ENCODE data around the gene CPAMD8.

The CPAMD8 gene

GRCh38 chr19:16978839-16979802 lies 47.5 kb downstream of the CPAMD8 start:
- ATAC-seq (ENCODE audit: low read depth) (no peak), DNase-seq (ENCODE audit: low spot score) (no peak)
- no peaks in the 10 kb centered on the region for H3K36me3 ChIP-seq (ENCODE audit: low read depth)
- H3K9me3 ChIP-seq (ENCODE audit: severe bottlenecking): no peaks in the 10 kb centered on the region
- no peak overlapping the region for H3K4me3 ChIP-seq (ENCODE audit: severe bottlenecking)
- H3K27me3 ChIP-seq (ENCODE audit: insufficient read depth, poor library complexity, severe bottlenecking): no peaks in the 10 kb centered on the region
- no peak overlapping the region for H3K27ac ChIP-seq (ENCODE audit: poor library complexity, severe bottlenecking)
- no peaks in the 10 kb centered on the region for H3K4me1 ChIP-seq (ENCODE audit: insufficient read depth, poor library complexity, severe bottlenecking)
- no peak for TF ChIP-seq CTCF (IDR thresholded peaks at IDR 0.05; ENCODE audit: poor library complexity, severe bottlenecking)

GRCh38 chr19:16978156-16978555 lies 48.5 kb downstream of the CPAMD8 start:
- Histone ChIP-seq H3K27ac (ENCODE audit: poor library complexity, severe bottlenecking) (no peak overlapping the region), H3K4me1 (ENCODE audit: insufficient read depth, poor library complexity, severe bottlenecking) (no peaks in the 10 kb centered on the region), H3K9me3 (ENCODE audit: severe bottlenecking) (no peaks in the 10 kb centered on the region), H3K4me3 (ENCODE audit: severe bottlenecking) (no peak overlapping the region), H3K36me3 (ENCODE audit: low read depth) (no peaks in the 10 kb centered on the region), H3K27me3 (ENCODE audit: insufficient read depth, poor library complexity, severe bottlenecking) (no peaks in the 10 kb centered on the region)
- DNase-seq (ENCODE audit: low spot score): no peak
- TF ChIP-seq CTCF (IDR thresholded peaks at IDR 0.05; ENCODE audit: poor library complexity, severe bottlenecking): no peak
- ATAC-seq (ENCODE audit: low read depth): no peak

GRCh38 chr19:16977306-16977705 lies 49.3 kb downstream of the CPAMD8 start:
- DNase-seq (ENCODE audit: low spot score) (no peak), ATAC-seq (ENCODE audit: low read depth) (no peak)
- H3K9me3 ChIP-seq (ENCODE audit: severe bottlenecking): no peaks in the 10 kb centered on the region
- no peak overlapping the region for H3K27ac ChIP-seq (ENCODE audit: poor library complexity, severe bottlenecking)
- H3K36me3 ChIP-seq (ENCODE audit: low read depth): no peaks in the 10 kb centered on the region
- no peaks in the 10 kb centered on the region for H3K4me1 ChIP-seq (ENCODE audit: insufficient read depth, poor library complexity, severe bottlenecking)
- TF ChIP-seq CTCF (IDR thresholded peaks at IDR 0.05; ENCODE audit: poor library complexity, severe bottlenecking): no peak
- no peaks in the 10 kb centered on the region for H3K27me3 ChIP-seq (ENCODE audit: insufficient read depth, poor library complexity, severe bottlenecking)
- no peak overlapping the region for H3K4me3 ChIP-seq (ENCODE audit: severe bottlenecking)

- Histone ChIP-seq H3K36me3 (ENCODE audit: low read depth) (no peaks in the 10 kb centered on the region), H3K27me3 (ENCODE audit: insufficient read depth, poor library complexity, severe bottlenecking) (no peaks in the 10 kb centered on the region)
- no peak for DNase-seq (ENCODE audit: low spot score)
Observed at GRCh38 chr19:16976446-16976845, 50.2 kb downstream of the CPAMD8 start.

More at GRCh38 chr19:16976446-16976845, 50.2 kb downstream of the CPAMD8 start:
- no peak for TF ChIP-seq CTCF (IDR thresholded peaks at IDR 0.05; ENCODE audit: poor library complexity, severe bottlenecking)
- H3K4me3 ChIP-seq (ENCODE audit: severe bottlenecking): no peak overlapping the region
- no peaks in the 10 kb centered on the region for H3K4me1 ChIP-seq (ENCODE audit: insufficient read depth, poor library complexity, severe bottlenecking)
- no peak overlapping the region for H3K27ac ChIP-seq (ENCODE audit: poor library complexity, severe bottlenecking)
- no peaks in the 10 kb centered on the region for H3K9me3 ChIP-seq (ENCODE audit: severe bottlenecking)
- ATAC-seq (ENCODE audit: low read depth): no peak
